Esophagus (tissue), 2 donors: ENCODE results near the gene TTC23L. TPM values are rescaled to one million over a fixed set of nuclear protein-coding genes. Genes with fewer than 3 reads are reported as not detected.
A peak's percentile ranks its signal among the peaks of the same experiment; 100 is the strongest.

Experiments
- H3K27ac ChIP-seq, 2 donors: one replicate each; pipeline ENCODE4 v1.5.1; 2013; ENCODE audit warnings: low read depth in 2 of 2, mild to moderate bottlenecking in 2 of 2, inconsistent platforms in 1 of 2, low read length in 1 of 2, moderate library complexity in 1 of 2
- H3K27me3 ChIP-seq, 2 donors: one replicate each; pipeline ENCODE4 v1.6.1; 2013; ENCODE audit warnings: low read length in 2 of 2, control low read depth in 1 of 2, mild to moderate bottlenecking in 1 of 2; ENCODE audit not compliant: insufficient read depth in 2 of 2, control insufficient read depth in 1 of 2
- H3K36me3 ChIP-seq, 2 donors: one replicate each; pipeline ENCODE4 v1.6.1; 2013; ENCODE audit warnings: low read length in 1 of 2; ENCODE audit not compliant: control insufficient read depth in 2 of 2, insufficient read depth in 2 of 2
- H3K4me1 ChIP-seq, 2 donors: one replicate each; pipeline ENCODE4 v1.6.1; 2013; ENCODE audit warnings: low read length in 1 of 2; ENCODE audit not compliant: control insufficient read depth in 2 of 2, insufficient read depth in 2 of 2
- H3K4me3 ChIP-seq, 2 donors: one replicate each; pipeline ENCODE4 v1.5.1; 2013; ENCODE audit warnings: low read length in 2 of 2, mild to moderate bottlenecking in 2 of 2, low read depth in 1 of 2, moderate library complexity in 1 of 2
- H3K9me3 ChIP-seq, 2 donors: one replicate each; pipeline ENCODE4 v1.6.1; 2013; ENCODE audit warnings: mild to moderate bottlenecking in 2 of 2, low read depth in 1 of 2, low read length in 1 of 2, moderate library complexity in 1 of 2; ENCODE audit not compliant: control insufficient read depth in 2 of 2, insufficient read depth in 1 of 2
- WGBS, 2 donors: extraction: QIAGEN DNeasy Blood & Tissue Kit; methylation state at CpG; one replicate each; pipeline ENCODE4 v1.1.7; 2013; 5-methylcytosine and 5-hydroxymethylcytosine counted together
- polyA plus RNA-seq, 2 donors: library from polyadenylated mRNA; stranded (reverse); fragments of 200-250 nt; gene quantifications; one replicate each; pipeline ENCODE4 v1.2.3, GENCODE V29; 2013
- donor health status: healthy with polysubstance abuse.
- donor health status: Bipolar disorder and iron deficiency.

Gene TTC23L
- polyA plus RNA-seq, 2 donors = 0.04 TPM; not detected in 1

GRCh38 chr5:34923694-34924461, 84.9 kb downstream of the TTC23L start:
- Histone ChIP-seq H3K36me3 (peaks cover 2% of the 10 kb centered on the region in 2 donors), H3K9me3 (no peaks in the 10 kb centered on the region), H3K27ac (no peak overlapping the region), H3K4me3 (no peak overlapping the region), H3K4me1 (no peaks in the 10 kb centered on the region), H3K27me3 (no peaks in the 10 kb centered on the region)
- 29 to 35% methylated on average over 3 of the region's 3 CpGs for WGBS, 2 donors

- Histone ChIP-seq H3K27me3 (no peaks in the 10 kb centered on the region), H3K4me1 (no peaks in the 10 kb centered on the region), H3K9me3 (no peaks in the 10 kb centered on the region), H3K27ac (no peak overlapping the region), H3K4me3 (no peak overlapping the region), H3K36me3 (peaks cover 2% of the 10 kb centered on the region in 2 donors)
Observed at GRCh38 chr5:34924462-34924765, 85.5 kb downstream of the TTC23L start.

- H3K27ac ChIP-seq = no peak overlapping the region
- H3K36me3 ChIP-seq = peaks cover 0 to 2% of the 10 kb centered on the region in 2 donors
- no peaks in the 10 kb centered on the region for H3K9me3 ChIP-seq
- no peak overlapping the region for H3K4me3 ChIP-seq
- 91 to 92% methylated on average over 3 of the region's 3 CpGs for WGBS, 2 donors
- no peaks in the 10 kb centered on the region for H3K27me3 ChIP-seq
- no peaks in the 10 kb centered on the region for H3K4me1 ChIP-seq
Observed at GRCh38 chr5:34926318-34926888, 87.4 kb downstream of the TTC23L start.

GRCh38 chr5:34927785-34928184, 88.8 kb downstream of the TTC23L start:
- peaks cover 0 to 5% of the 10 kb centered on the region in 2 donors for H3K4me1 ChIP-seq
- H3K36me3 ChIP-seq = peaks cover 0 to 2% of the 10 kb centered on the region in 2 donors
- H3K9me3 ChIP-seq = no peaks in the 10 kb centered on the region
- 90 to 94% methylated on average over 5 of the region's 5 CpGs for WGBS, 2 donors
- H3K27me3 ChIP-seq = no peaks in the 10 kb centered on the region
- H3K4me3 ChIP-seq = no peak overlapping the region
- no peak overlapping the region for H3K27ac ChIP-seq

- H3K27me3 ChIP-seq = no peaks in the 10 kb centered on the region
- H3K36me3 ChIP-seq = peaks cover 0 to 2% of the 10 kb centered on the region in 2 donors
- no peak overlapping the region for H3K27ac ChIP-seq
- H3K4me1 ChIP-seq = peaks cover 0 to 6% of the 10 kb centered on the region in 2 donors
- no peaks in the 10 kb centered on the region for H3K9me3 ChIP-seq
- no peak overlapping the region for H3K4me3 ChIP-seq
- WGBS, 2 donors = 85 to 87% methylated on average over 5 of the region's 5 CpGs
Observed at GRCh38 chr5:34928267-34928666, 89.3 kb downstream of the TTC23L start.

GRCh38 chr5:34929134-34929719, 90.3 kb downstream of the TTC23L start, which contains the start of gene DNAJC21:
Gene DNAJC21 (plus strand): TSS chr5:34929559. CDS start chr5:34929820, 261 bp downstream.
- H3K4me1 ChIP-seq = peaks cover 0 to 6% of the 10 kb centered on the region in 2 donors
- 0 to 1% methylated on average over 44 to 63 of the region's 63 CpGs for WGBS, 2 donors
- H3K27me3 ChIP-seq = no peaks in the 10 kb centered on the region
- H3K4me3 ChIP-seq = peak within 1 kb of the TSS; percentile 87 to 97
- H3K36me3 ChIP-seq = peaks cover 0 to 2% of the 10 kb centered on the region in 2 donors
- H3K27ac ChIP-seq = peak within 1 kb of the TSS; percentile 96 to 99
- no peaks in the 10 kb centered on the region for H3K9me3 ChIP-seq

- Histone ChIP-seq H3K4me3 (peak overlapping the region; percentile 87 to 97), H3K4me1 (peaks cover 0 to 6% of the 10 kb centered on the region in 2 donors), H3K36me3 (peaks cover 0 to under 1% of the 10 kb centered on the region in 2 donors), H3K27me3 (no peaks in the 10 kb centered on the region), H3K9me3 (no peaks in the 10 kb centered on the region), H3K27ac (peak overlapping the region; percentile 96 to 99)
- 1% methylated on average over 45 to 70 of the region's 70 CpGs for WGBS, 2 donors
Observed at GRCh38 chr5:34929720-34930461, 90.9 kb downstream of the TTC23L start.

GRCh38 chr5:34930462-34930844, 91.5 kb downstream of the TTC23L start:
- Histone ChIP-seq H3K27ac (no peak overlapping the region), H3K4me3 (peak overlapping the region; percentile 87 to 97), H3K4me1 (peaks cover 0 to 6% of the 10 kb centered on the region in 2 donors), H3K9me3 (no peaks in the 10 kb centered on the region), H3K36me3 (no peaks in the 10 kb centered on the region), H3K27me3 (no peaks in the 10 kb centered on the region)
- WGBS, 2 donors = 1 to 2% methylated on average over 3 of the region's 3 CpGs

GRCh38 chr5:34930870-34931269, 91.9 kb downstream of the TTC23L start:
- H3K27ac ChIP-seq = no peak overlapping the region
- peak overlapping the region in 1 of 2 donors; percentile 87 for H3K4me3 ChIP-seq

More at GRCh38 chr5:34930870-34931269, 91.9 kb downstream of the TTC23L start:
- H3K4me1 ChIP-seq = peaks cover 0 to 6% of the 10 kb centered on the region in 2 donors
- 68 to 70% methylated on average over 4 of the region's 4 CpGs for WGBS, 2 donors
- H3K36me3 ChIP-seq = no peaks in the 10 kb centered on the region
- H3K9me3 ChIP-seq = no peaks in the 10 kb centered on the region
- H3K27me3 ChIP-seq = no peaks in the 10 kb centered on the region
